Activated naive CD4-positive, alpha-beta T cell treated with Interleukin-2 at 50 U/mL for 16 hours (primary cell): ENCODE measurements around the gene FSD1.
A peak's percentile ranks its signal among the peaks of the same experiment; 100 is the strongest.
"Not testable (repeated sequence)": the region's sequence is repeated elsewhere in the genome, so short reads cannot be mapped to it uniquely, and the experiment has no call there.

Source experiments
- DNase-seq: peaks from one replicate; pipeline ENCODE4 v3.0.0-alpha.2; 2020

The FSD1 gene

DNA sequence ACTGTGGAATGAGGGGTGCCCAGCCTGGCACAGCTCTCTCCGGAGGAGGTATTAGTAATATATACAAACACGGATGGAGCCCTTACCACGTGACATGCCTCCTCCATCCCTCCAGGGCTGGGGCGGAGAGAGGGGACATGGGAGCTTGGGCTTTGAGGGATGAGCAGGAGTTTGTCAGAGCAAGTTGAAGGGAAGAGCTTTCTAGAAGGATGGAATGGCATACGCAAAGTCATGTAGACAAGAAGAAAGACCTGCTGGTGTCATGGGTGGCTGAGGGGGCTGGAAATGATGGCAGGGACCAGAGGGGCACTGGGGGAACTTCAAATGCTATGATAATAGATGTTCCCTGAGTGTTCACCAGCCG is 41.6 kb downstream of the FSD1 start:
- DNase-seq: no peak

DNA sequence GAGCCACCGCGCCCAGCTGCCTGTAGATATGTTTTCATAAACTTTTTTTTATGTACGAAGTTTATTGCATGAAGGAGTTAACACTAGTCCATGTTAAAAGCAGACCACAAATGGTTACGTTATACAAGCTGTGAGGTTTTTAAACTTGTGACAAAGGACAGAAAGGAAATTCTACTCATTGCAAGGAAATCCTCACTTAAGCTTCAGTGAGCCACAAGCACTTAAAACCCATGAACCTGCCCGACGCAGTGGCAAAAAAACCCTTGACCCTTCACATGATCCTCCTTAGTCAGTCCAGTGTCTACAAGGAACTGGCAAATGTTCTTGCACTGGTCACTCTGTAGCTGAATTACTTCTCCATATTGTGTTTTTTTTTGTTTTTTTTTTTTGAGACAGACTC is 43.1 kb downstream of the FSD1 start:
- no peak for DNase-seq

DNA sequence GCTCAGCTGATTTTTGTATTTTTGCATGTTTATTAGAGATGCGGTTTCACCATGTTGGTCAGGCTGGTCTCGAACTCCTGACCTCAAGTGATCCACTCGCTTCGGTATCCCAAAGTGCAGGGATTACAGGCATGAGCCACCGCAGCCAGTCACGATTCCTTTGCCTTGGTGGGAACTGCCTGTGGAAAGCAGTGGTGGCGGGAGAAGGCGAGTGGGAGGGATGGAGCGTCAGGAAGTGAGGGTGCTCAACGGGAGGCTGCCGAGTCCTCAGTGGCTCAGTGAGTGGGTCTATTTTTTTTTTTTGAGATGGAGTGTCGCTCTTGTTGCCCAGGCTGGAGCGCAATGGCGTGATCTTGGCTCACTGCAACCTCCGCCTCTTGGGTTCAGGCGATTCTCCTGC is 44.8 kb downstream of the FSD1 start:
- DNase-seq: not testable (repeated sequence)

DNA sequence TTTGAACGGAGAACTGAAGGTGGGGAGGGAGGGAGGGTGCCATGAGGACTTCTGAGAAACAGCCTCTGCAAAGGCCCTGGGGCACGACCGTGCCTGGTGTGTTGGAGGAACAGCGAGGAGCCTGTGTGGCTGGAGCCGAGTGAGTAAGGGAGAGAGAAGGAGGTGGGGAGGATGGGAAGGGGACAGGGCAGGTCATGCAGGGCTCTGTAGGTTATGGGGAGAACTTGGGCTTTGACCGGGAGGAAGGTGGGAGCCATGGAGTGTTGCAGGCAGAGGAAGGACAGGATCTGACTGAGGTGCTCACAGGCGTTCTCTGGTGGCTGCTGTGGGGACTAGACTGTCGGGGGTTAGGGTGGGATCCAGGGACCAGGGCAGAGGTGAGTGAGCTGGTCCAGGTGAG is 45.7 kb downstream of the FSD1 start:
- no peak for DNase-seq

DNA sequence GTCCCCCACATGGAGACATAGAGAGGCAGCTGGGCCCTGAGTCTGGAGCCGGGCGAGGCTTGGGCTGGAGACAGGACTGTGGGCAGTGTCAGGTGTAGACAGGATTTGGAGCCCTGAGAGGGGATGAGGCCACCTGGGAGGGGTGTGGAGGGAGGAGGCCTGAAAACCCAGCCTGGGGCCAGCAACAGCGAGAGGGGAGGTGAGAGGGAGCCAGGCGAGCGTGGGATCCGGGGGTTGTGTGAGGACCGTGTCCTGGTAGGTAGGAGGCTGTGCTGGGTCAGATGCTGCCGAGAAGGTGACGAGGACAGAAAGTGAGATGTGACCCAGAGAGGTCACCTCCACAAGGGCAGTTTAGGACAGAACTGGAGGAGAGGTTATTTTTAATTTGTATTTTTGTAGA is 46.3 kb downstream of the FSD1 start:
- DNase-seq: no peak

DNA sequence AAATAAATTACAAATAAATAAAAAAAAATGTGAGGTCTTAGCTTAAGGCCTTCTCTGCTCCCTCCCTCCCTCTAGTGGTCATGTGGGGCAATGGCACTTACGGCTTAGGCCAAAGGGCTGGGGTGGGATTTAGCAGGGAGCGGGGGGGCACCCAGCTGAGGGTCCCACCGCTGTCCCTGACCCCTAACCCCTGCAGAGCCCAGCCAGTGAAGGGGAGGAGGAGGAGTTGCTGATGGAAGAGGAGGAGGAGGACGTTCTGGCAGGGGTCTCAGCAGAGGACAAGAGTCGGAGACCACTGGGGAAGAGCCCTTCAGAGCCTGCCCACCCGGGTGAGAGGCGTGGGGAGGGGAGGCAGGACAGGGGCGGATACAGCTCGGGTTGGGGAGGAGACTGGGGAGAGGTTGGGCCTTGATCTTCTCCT is 48.3 kb downstream of the FSD1 start:
- DNase-seq: peak; percentile 68

DNA sequence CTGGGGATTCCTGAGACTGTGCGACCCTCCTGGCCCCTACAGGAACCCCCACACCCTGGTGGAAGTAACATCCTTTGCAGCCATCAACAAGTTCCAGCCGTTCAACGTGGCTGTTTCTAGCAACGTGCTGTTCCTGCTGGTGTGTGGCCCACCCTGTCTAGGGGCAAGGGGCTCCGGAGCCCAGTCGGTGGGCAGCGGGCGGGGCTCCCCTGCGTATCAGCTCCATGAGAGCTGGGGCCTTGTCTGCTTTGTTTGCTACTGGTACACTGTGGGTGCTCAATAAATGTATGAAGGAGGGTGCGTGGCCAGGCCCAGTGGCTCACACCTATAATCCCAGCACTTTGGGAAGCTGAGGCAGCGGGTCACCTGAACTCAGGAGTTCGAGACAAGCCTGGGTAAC is 49.9 kb downstream of the FSD1 start:
- DNase-seq: no peak

DNA sequence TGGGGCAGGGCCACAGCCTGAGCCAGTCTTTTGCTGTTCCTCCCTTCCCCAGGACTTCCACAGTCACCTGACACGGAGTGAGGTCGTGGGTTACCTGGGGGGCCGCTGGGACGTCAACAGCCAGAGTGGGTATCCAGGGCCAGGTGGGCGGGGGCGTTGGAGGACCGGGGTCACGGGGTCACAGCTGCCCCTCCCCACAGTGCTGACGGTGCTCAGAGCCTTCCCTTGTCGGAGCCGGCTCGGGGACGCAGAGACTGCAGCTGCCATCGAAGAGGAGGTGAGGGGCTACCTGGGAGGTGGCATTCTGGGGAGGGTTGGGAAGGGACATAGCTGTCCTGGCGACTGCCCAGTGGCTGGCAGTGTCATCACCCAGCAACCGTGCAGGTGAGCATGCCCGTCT is 50.5 kb downstream of the FSD1 start:
- DNase-seq: no peak

DNA sequence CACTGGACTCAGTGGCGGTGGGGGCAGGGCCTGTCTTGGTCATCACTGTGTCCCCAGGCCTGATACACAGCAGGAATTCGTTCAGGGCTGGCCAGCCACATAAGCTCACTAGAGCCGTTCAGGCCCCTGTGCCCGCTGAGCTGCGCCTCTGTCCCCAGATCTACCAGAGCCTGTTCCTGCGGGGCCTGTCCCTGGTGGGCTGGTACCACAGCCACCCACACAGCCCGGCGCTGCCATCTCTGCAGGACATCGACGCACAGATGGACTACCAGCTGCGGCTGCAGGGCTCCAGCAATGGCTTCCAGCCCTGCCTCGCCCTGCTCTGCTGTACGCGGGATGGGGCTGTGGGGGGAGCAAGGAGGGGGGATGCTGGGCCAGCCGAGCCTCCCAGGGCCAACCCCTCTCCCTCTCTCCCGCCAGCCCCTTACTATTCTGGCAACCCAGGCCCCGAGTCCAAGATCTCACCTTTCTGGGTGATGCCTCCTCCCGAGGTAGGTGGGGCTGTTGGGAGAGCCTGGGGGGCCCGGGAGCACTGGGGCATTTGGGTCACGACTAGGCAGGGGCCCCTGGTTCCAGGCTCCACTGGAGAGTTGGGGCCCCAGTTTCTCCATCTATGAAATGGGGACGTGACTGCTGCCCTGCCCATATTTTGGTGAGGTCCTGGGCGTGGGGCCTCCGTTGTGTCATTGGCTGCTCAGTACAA is 52.8 kb downstream of the FSD1 start:
- no peak for DNase-seq

DNA sequence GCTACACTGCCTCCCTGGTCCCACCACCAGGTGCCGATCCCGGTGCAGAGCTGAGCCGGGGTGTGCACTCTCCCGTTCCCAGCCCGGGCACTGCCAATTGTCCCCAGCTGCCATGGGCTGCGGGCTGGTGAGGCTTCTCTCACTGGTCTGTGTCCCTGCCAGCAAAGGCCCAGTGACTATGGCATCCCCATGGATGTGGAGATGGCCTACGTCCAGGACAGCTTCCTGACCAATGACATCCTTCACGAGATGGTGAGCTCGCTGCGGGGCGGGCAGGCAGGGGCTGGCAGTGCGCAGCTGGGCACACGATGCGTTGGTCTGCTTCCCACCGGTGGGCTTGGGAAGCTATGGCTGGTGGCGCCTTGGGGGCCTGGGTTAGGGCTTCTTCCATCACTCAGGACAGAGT is 53.5 kb downstream of the FSD1 start:
- no peak for DNase-seq

DNA sequence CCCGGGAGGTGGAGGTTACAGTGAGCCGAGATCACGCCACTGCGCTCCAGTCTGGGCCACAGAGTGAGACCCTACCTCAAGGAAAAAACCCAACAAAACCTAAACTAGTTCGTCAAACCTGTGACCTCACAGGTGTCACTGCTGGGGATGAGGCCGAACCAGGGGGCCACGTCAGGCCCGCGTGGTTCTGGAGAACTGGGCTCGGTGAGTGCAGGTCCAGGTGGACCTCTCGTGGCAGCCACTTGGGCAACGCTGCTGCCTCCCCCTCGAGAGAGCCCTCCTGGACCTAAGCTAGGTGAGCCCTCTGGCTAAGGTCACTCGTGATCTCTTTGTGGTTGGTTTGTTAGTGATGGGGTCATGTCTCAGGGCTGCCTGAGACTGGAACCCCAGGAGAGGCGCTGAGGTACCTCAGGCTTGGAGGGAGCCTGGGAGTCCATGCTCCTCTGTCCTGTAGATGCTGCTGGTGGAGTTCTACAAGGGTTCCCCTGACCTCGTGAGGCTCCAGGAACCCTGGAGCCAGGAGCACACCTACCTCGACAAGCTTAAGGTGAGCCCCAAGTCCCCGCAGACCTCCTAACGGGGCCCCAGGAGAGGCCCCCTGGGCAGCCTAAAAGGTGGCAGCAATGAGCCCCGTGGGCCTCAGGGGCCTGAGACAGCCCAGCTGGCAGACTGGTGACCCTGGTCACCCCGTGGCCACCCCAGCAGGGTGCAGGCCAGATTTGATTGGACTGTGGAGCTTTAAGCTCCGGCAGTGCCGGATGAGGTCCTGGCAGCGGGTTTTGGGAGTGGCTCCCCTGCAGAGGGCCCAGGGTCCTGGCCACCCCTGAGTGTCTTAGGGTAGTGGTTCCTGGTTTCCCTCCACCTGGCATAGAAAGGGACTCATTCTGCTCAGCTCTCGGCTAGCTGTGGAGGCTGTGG is 54.6 kb downstream of the FSD1 start:
- DNase-seq: no peak

DNA sequence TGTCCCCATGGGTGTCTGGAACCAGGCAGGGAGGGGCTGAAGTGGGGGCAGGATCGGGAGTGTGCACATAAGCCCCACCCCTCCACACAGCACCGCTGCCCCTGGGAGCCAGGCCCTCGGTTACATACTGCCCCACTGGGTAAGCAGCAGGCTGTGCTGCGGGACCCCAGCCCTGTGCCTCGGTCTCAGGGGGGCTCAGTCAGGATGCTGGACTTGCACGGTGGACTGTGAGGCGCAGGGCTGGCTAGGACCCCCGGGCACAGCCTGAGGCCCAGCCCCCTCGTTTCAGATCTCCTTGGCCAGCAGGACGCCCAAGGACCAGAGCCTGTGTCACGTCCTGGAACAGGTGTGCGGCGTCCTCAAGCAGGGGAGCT is 55.2 kb downstream of the FSD1 start:
- DNase-seq: no peak

DNA sequence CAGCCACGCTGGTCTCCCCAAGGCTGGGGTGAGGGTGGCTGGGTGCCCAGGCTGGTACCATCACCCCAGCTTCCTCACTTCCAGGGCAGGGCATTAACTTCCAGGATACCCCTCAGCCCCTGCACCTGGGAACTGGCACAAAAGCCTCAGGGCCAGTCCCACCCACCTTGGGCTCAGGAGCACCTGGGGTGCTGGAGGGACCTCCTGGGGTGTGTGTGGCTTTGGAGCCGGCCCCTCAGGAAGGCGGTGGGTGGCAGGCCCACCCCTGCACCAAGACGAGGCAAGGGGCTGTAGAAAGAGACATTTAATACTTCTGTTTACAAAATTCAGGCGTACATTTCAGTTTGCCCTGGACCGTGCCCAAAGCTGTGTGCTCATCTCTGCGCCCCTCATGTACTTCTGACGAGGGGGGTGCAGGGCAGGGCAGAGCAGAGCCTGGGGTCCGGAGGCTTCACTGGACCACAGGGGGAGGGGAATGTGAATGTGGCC is 55.7 kb downstream of the FSD1 start:
- DNase-seq: no peak

DNA sequence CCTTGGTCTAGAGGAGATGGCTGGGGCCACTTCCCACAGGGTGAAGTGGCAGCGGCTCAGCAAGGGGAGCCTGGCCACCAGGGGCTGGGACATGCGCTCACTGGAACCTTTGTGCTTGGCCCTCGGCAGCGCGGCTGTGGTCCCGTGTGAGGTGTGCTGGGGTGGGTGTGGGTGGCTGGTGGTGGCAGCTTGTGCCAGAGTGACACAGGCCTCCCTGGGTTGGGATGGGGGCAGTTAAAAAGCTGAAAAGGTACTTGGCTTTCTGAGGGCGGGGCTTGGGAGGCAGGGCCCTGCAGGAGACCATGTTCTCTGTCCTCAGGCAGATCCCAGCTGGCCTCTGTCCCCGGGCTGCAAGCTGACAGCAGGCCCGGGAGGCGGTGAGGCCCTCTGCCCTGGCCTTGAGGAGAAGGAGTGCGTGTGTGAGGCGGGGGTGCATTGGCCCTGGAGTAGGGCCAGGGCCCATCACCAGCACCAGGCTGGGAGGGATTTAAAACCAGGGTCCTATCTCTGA is 56.3 kb downstream of the FSD1 start:
- DNase-seq: no peak

DNA sequence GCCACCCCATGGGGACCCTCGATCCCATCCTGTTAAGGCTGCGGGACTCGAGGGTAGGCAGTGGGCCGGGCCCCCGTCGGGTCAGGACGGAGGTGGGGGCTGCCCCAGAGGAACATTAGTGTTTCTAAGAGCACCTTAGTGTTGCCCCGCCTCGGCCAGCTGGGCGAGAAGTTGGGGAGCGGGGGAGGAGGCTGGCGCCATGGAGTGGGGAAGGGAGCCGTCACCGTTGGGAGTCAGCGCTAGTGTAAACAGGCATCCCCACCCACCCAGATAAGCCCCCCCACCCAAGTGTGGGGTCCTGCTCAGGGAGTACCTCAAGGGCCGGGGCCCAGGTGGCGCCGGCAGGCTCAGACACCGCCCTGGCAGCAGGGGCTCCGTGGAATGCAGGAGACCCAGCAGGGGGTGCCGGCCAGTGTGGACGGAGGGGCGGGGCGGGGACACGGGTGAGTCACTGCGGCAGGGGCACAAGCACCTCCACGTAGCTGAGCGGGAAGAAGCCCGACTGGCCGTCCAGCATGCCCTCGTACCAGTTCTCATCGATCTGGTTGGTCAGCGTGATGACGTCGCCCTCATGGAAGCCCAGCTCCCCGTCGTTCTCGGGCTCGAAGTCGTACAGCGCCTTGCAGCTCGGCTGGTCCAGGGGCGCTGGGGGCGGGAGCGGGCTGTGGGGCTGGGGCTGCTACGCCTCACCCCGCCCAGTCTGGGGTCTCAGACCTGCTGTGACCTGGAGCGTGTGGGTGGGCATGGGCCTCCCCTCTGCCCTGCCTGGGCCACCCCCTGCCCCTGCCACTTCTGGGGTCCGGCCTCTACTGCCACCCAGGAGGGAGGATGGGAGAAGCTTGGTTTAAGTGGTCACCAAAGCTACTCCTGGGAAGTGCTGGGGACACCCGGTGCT is 57.0 kb downstream of the FSD1 start:
- DNase-seq: no peak

DNA sequence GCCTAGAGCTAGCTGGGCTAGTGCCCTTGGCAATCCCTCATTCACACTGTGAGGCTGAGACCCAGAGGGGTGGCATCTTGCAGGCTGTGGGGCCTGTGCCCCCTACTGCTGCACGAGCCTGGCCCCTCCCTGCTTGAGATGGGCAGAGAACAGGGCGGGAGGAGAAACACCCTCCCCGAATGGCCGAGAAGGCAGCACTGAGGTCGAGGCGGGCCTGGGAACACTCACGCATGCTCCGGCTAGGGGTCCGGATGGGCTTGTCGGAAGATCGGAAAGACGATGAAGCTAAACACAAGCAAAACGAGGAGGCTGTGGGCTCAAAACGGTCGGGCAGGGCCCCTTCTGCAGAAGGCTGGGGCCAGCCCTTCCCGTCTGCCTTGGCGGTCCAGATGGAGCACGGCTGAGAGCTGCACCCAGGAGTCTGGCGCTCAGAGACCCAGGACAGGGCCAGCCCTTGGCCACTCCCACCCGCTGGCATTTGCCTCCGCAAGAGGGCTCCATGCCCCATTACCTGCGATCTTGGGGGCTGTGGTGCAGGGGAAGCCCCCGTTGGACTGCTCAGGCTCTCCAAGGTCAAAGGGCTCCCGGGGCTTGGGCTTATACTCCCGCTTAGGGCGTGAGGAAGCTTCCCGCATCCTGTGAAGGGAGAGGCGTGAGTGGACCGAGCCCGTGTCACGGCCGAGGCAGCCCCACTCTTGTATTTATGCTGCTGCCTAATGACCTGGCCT is 57.9 kb downstream of the FSD1 start:
- DNase-seq: no peak

DNA sequence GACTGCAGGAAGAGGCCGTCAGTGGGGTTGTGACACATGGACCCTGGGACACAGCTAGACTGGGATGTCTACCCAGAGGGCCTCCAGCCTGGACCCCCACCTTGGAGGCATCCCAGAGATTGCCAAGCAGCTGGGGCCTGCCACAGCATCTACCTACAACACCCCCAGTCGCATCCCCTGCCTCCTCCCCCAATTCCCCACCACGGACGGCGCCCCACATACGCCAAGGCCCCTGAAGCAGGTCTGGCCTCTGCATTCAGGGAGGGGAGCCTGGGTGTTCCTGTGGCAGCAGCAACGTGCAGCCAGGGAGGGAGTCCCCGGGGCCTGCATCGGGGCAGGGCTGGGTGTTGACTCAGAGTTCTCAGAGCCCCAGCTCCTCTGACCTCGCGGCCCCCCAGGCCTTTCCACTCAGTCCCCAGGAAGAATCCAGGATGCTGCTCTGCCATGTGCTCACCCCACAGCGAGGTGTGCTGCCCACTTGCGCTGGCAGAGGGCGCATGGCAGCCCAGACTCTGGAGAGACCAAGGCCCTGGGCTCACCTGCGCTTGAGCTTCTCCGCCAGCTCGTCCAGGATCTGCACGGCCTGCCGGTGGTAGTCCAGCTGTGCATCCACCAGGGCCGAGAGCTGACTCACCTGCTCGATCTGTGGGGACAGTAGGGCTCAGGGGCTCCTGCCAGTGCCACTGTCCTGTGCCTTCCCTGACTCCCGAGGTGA is 58.6 kb downstream of the FSD1 start:
- DNase-seq: no peak

DNA sequence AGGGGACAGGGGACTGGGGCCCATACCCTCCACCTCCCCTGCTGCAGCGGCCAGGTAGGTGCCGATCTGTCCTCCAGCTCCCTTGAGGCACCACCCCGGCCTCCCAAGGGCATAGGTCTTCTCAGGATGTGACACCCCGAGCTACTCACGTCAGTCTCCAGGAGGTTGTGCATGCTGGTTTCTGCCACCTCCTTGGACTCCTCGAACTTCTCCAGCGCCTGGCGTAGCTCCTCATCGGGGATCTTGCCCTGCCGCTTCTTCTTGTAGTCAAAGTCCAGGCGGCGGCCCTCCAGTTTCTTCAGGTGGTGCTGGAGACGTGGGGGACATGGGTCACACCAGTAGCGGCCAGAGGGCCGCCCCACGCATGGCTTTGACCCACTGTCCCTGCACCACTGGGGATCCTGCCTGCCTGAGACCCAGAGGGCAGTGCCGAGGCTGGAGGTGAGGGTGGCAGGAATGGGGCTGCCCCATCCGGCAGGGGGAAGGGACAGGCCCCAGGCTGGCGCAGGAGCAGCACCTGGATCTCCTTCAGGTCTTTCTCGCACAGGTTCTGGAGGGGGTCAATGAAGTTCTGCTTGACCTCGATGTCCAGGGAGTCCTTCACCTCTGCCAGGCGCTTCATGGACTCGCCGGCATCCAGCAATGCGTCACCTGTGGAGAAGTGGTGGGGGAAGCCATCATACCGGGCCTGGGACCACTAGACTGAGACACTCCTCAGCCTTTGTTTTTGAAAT is 59.3 kb downstream of the FSD1 start:
- no peak for DNase-seq

DNA sequence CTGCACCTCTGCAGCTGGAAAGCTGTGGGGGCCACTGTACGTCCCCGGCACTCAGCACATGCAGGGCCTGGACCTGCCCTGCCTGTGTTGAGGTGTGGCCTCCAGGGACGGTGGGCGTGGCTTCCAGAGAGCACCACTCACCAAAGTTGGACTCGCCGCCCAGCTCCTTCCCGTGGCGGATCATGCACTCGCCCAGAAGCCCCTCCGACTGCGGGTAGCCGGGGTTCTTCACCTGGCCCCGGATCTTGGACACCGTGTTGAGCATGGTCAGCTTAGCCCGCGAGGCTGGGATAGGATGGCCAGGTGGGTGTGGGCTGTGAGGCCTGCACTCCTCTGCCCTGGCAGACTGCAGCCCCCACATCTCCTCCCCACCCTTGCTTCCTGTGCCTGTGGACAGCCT is 60.9 kb downstream of the FSD1 start:
- no peak for DNase-seq

DNA sequence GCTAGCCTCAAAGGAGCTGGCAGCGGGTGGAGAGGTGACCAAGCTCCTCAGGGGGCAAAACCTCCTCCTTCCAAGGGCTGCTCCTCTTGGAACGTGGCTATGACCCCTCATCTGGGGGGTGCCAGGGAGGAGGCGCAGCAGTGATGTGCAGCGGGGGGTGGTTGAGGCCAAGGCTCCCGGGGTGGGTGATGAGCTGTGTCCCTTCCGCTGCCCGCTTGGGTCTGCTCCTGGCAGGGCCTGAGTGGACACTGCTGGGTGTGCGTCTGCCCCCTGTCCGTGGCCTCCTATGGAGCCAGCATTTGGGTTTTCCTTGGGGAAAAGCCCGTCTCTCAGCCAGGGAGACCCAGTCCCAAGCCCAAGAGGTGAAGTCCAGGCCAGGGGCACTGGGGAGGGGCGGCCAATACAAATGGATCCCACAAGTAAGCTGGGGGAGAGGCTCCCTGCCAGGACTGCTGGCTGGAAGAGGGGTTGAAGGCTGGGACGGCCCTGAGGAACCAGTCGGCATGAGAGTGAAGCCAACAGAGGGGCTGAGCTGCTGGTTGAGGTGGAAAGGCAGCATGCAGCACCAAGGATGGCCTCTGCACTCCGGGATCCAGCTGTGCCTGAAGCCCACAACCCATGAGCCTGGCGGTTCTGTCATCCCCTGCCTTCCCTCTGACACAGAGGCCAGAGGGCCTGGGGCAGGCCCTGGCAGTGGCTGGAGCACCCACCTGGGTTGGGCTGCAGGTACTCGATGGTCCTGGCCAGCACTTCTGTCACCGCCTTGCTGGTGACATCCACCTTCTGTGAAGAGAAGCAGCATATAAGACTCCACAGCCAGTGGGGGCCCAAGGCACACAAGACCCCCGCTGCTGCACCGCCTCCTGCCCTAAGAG is 61.6 kb downstream of the FSD1 start:
- DNase-seq: no peak
